GM04504 (cell line): ENCODE measurements around the gene ACSS1.

Experiments used
- DNase-seq: peaks from one replicate; pipeline ENCODE4 v3.0.0-alpha.2; 2012; ENCODE audit warnings: low read depth

ACSS1 gene

GRCh38 chr20:24992487-24993205 lies 65.3 kb downstream of the ACSS1 start, which contains the start of gene APMAP:
TSS of gene APMAP (minus strand) at chr20:24992751. CDS start at chr20:24992688, 63 bp downstream.
- peak; percentile 79 for DNase-seq

- DNase-seq: no peak
Observed at GRCh38 chr20:24991897-24992486, 65.9 kb downstream of the ACSS1 start.

- DNase-seq: no peak
Observed at GRCh38 chr20:24990810-24991252, 67.1 kb downstream of the ACSS1 start.

GRCh38 chr20:24989162-24989561 lies 68.8 kb downstream of the ACSS1 start:
- no peak for DNase-seq

- DNase-seq: no peak
Observed at GRCh38 chr20:24987873-24988835, 69.8 kb downstream of the ACSS1 start.

GRCh38 chr20:24987244-24987643 lies 70.7 kb downstream of the ACSS1 start:
- no peak for DNase-seq

GRCh38 chr20:24986436-24987015 lies 71.4 kb downstream of the ACSS1 start:
- DNase-seq: no peak

- DNase-seq: no peak
Observed at GRCh38 chr20:24985802-24986201, 72.1 kb downstream of the ACSS1 start.

GRCh38 chr20:24984961-24985640 lies 72.8 kb downstream of the ACSS1 start:
- DNase-seq: no peak

- DNase-seq: no peak
Observed at GRCh38 chr20:24983896-24984295, 74.0 kb downstream of the ACSS1 start.

- no peak for DNase-seq
Observed at GRCh38 chr20:24981790-24982189, 76.1 kb downstream of the ACSS1 start.

- DNase-seq: no peak
Observed at GRCh38 chr20:24981282-24981681, 76.7 kb downstream of the ACSS1 start.

- DNase-seq: no peak
Observed at GRCh38 chr20:24980291-24981053, 77.5 kb downstream of the ACSS1 start.

GRCh38 chr20:24979036-24979960 lies 78.6 kb downstream of the ACSS1 start:
- no peak for DNase-seq

- no peak for DNase-seq
Observed at GRCh38 chr20:24978513-24978912, 79.4 kb downstream of the ACSS1 start.

- DNase-seq: no peak
Observed at GRCh38 chr20:24977797-24978196, 80.1 kb downstream of the ACSS1 start.

- no peak for DNase-seq
Observed at GRCh38 chr20:24977336-24977735, 80.6 kb downstream of the ACSS1 start.

GRCh38 chr20:24972341-24972740 lies 85.6 kb downstream of the ACSS1 start:
- no peak for DNase-seq

- DNase-seq: no peak
Observed at GRCh38 chr20:24971376-24972101, 86.4 kb downstream of the ACSS1 start.
